Mesendoderm (in vitro differentiated cells): ENCODE data around the gene CACTIN.

ENCODE experiments used
- DNase-seq: peaks from one replicate; pipeline ENCODE4 v3.0.0; 2013
- H2AK5ac ChIP-seq: 2 replicates; pipeline ENCODE4 v1.6.1; 2013; ENCODE audit warnings: low read length, inconsistent platforms
- H2BK120ac ChIP-seq: 2 replicates; pipeline ENCODE4 v1.6.1; 2013; ENCODE audit warnings: low read depth, mild to moderate bottlenecking, low read length, moderate library complexity, mixed read lengths
- H2BK15ac ChIP-seq: replicated peaks from 2 replicates; pipeline ENCODE4 v1.6.1; 2013; ENCODE audit warnings: low read depth, mild to moderate bottlenecking, moderate library complexity
- H2BK5ac ChIP-seq: 2 replicates; pipeline ENCODE4 v1.6.1; 2013; ENCODE audit warnings: low read length, inconsistent platforms
- H3K18ac ChIP-seq: 2 replicates; pipeline ENCODE4 v1.6.1; 2013; ENCODE audit warnings: mild to moderate bottlenecking, low read length, mixed read lengths
- H3K23ac ChIP-seq: one replicate; pipeline ENCODE4 v1.6.1; 2013; ENCODE audit warnings: low read length
- H3K27ac ChIP-seq: 2 replicates; pipeline ENCODE4 v1.5.1; 2013; ENCODE audit warnings: low read depth, mild to moderate bottlenecking, inconsistent platforms, low read length, moderate library complexity
- H3K27me3 ChIP-seq: 2 replicates; pipeline ENCODE4 v1.6.1; 2013; ENCODE audit warnings: low read length, control low read depth, mild to moderate bottlenecking, inconsistent platforms; ENCODE audit not compliant: insufficient read depth, poor library complexity
- H3K36me3 ChIP-seq: 2 replicates; pipeline ENCODE4 v1.6.1; 2013; ENCODE audit warnings: low read length, inconsistent platforms; ENCODE audit not compliant: control insufficient read depth, insufficient read depth
- H3K4ac ChIP-seq: one replicate; pipeline ENCODE4 v1.6.1; 2013; ENCODE audit warnings: low read depth, mild to moderate bottlenecking, low read length, moderate library complexity
- H3K4me1 ChIP-seq: 2 replicates; pipeline ENCODE4 v1.6.1; 2013; ENCODE audit warnings: low read depth, low read length, inconsistent platforms; ENCODE audit not compliant: control insufficient read depth
- H3K4me2 ChIP-seq: 2 replicates; pipeline ENCODE4 v1.6.1; 2013; ENCODE audit warnings: low read length
- H3K4me3 ChIP-seq: 2 replicates; pipeline ENCODE4 v1.5.1; 2013; ENCODE audit warnings: mild to moderate bottlenecking, low read length
- H3K56ac ChIP-seq: one replicate; pipeline ENCODE4 v1.6.1; 2013; ENCODE audit warnings: low read length
- H3K79me1 ChIP-seq: 2 replicates; pipeline ENCODE4 v1.6.1; 2013; ENCODE audit warnings: low read length, inconsistent platforms
- H3K79me2 ChIP-seq: 2 replicates; pipeline ENCODE4 v1.6.1; 2013; ENCODE audit warnings: mild to moderate bottlenecking, low read length; ENCODE audit not compliant: control insufficient read depth, insufficient read depth
- H3K9ac ChIP-seq: 2 replicates; pipeline ENCODE4 v1.6.1; 2013; ENCODE audit warnings: low read length, inconsistent platforms
- H4K5ac ChIP-seq: one replicate; pipeline ENCODE4 v1.6.1; 2013; ENCODE audit warnings: low read length
- H4K8ac ChIP-seq: one replicate; pipeline ENCODE4 v1.6.1; 2013; ENCODE audit warnings: low read depth, mild to moderate bottlenecking, control low read depth, low read length, moderate library complexity
- WGBS: extraction: QIAGEN DNeasy Blood & Tissue Kit; methylation state at CpG from one replicate; pipeline ENCODE4 v1.1.7; 2013; ENCODE audit warnings: low lambda C conversion rate, missing lambda C conversion rate; ENCODE audit not compliant: insufficient coverage; ENCODE audit errors: extremely low coverage; 5-methylcytosine and 5-hydroxymethylcytosine counted together

Gene CACTIN

GRCh38 chr19:3655402-3656072 lies 28.9 kb upstream of the CACTIN start:
- no peak overlapping the region for H4K5ac ChIP-seq
- no CpG with 5 or more reads among the region's 25 CpGs for WGBS
- no peaks in the 10 kb centered on the region for H3K79me1 ChIP-seq
- H3K4me3 ChIP-seq, result no peak overlapping the region
- H3K27me3 ChIP-seq, result no peaks in the 10 kb centered on the region
- H3K23ac ChIP-seq, result no peak overlapping the region
- no peak overlapping the region for H3K56ac ChIP-seq
- H3K9ac ChIP-seq, result no peak overlapping the region
- H2BK5ac ChIP-seq, result no peak overlapping the region
- H2BK15ac ChIP-seq, result no peak overlapping the region
- no peak overlapping the region for H2BK120ac ChIP-seq
- H3K4ac ChIP-seq, result no peak overlapping the region
- no peak for DNase-seq
- H2AK5ac ChIP-seq, result no peak overlapping the region
- H3K4me1 ChIP-seq, result no peaks in the 10 kb centered on the region
- no peaks in the 10 kb centered on the region for H3K36me3 ChIP-seq
- no peak overlapping the region for H4K8ac ChIP-seq
- no peak overlapping the region for H3K27ac ChIP-seq
- no peak overlapping the region for H3K4me2 ChIP-seq
- H3K18ac ChIP-seq, result no peak overlapping the region
- no peaks in the 10 kb centered on the region for H3K79me2 ChIP-seq

- Histone ChIP-seq H3K79me1 (no peaks in the 10 kb centered on the region), H3K4ac (no peak overlapping the region), H2BK5ac (no peak overlapping the region), H3K18ac (no peak overlapping the region), H3K4me2 (no peak overlapping the region), H3K79me2 (no peaks in the 10 kb centered on the region), H3K4me3 (no peak overlapping the region), H3K56ac (no peak overlapping the region), H2BK15ac (no peak overlapping the region), H3K23ac (no peak overlapping the region), H3K27me3 (no peaks in the 10 kb centered on the region), H3K9ac (no peak overlapping the region), H2AK5ac (no peak overlapping the region), H4K5ac (no peak overlapping the region), H3K36me3 (no peaks in the 10 kb centered on the region), H3K4me1 (no peaks in the 10 kb centered on the region), H3K27ac (no peak overlapping the region), H2BK120ac (no peak overlapping the region), H4K8ac (no peak overlapping the region)
- no peak for DNase-seq
- no CpG with 5 or more reads among the region's 20 CpGs for WGBS
These were observed 27.4 kb upstream of the CACTIN start for GRCh38 chr19:3653865-3654513.

- H3K27me3 ChIP-seq, result no peaks in the 10 kb centered on the region
- no peak overlapping the region for H3K4me3 ChIP-seq
- H4K5ac ChIP-seq, result no peak overlapping the region
- no peak overlapping the region for H3K9ac ChIP-seq
- H3K4me2 ChIP-seq, result no peak overlapping the region
- H3K79me2 ChIP-seq, result no peaks in the 10 kb centered on the region
- H3K23ac ChIP-seq, result no peak overlapping the region
- no peaks in the 10 kb centered on the region for H3K4me1 ChIP-seq
- H3K27ac ChIP-seq, result no peak overlapping the region
- no CpG with 5 or more reads among the region's 37 CpGs for WGBS
- H4K8ac ChIP-seq, result no peak overlapping the region
- DNase-seq, result no peak
- H3K36me3 ChIP-seq, result no peaks in the 10 kb centered on the region
- no peaks in the 10 kb centered on the region for H3K79me1 ChIP-seq
- no peak overlapping the region for H3K56ac ChIP-seq
- no peak overlapping the region for H2BK15ac ChIP-seq
- no peak overlapping the region for H3K18ac ChIP-seq
- no peak overlapping the region for H3K4ac ChIP-seq
- no peak overlapping the region for H2AK5ac ChIP-seq
- H2BK5ac ChIP-seq, result no peak overlapping the region
- H2BK120ac ChIP-seq, result no peak overlapping the region
These were observed 26.6 kb upstream of the CACTIN start for GRCh38 chr19:3653081-3653795.

GRCh38 chr19:3652422-3652821 lies 25.8 kb upstream of the CACTIN start:
- Histone ChIP-seq H3K9ac (no peak overlapping the region), H2BK120ac (no peak overlapping the region), H3K27me3 (no peaks in the 10 kb centered on the region), H3K4me3 (no peak overlapping the region), H3K36me3 (no peaks in the 10 kb centered on the region), H3K4ac (no peak overlapping the region), H3K79me1 (no peaks in the 10 kb centered on the region), H3K56ac (no peak overlapping the region), H4K8ac (no peak overlapping the region), H2BK5ac (no peak overlapping the region), H3K23ac (no peak overlapping the region), H3K4me1 (no peaks in the 10 kb centered on the region), H3K79me2 (no peaks in the 10 kb centered on the region), H3K18ac (no peak overlapping the region), H2BK15ac (no peak overlapping the region), H3K4me2 (no peak overlapping the region), H3K27ac (no peak overlapping the region), H4K5ac (no peak overlapping the region), H2AK5ac (no peak overlapping the region)
- DNase-seq, result no peak
- no CpG with 5 or more reads among the region's 14 CpGs for WGBS

DNA sequence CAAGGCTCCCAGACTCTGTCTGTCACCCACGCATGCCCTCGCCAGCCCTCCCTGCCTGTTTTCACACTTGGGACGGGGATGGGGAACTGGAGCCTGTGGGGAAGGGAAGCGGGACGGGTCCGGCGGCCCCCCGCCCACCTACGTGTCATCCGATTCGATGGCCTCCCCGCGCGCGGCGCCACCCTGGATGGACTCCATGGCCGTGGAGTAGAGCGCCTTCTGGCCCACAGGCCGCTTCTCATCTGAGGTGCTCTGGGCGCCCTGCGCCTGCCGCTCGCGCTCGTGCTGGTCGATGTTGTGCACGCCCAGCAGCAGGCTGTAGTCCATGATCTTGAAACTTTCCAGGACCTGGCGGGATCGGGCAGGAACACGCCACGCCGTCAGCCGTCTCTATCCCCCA lies 25.1 kb upstream of the CACTIN start:
- no peaks in the 10 kb centered on the region for H3K27me3 ChIP-seq
- H2AK5ac ChIP-seq, result no peak overlapping the region
- no peak overlapping the region for H3K18ac ChIP-seq
- H3K36me3 ChIP-seq, result no peaks in the 10 kb centered on the region
- no peak overlapping the region for H3K23ac ChIP-seq
- no peak overlapping the region for H3K4me3 ChIP-seq
- H3K4ac ChIP-seq, result no peak overlapping the region
- no peaks in the 10 kb centered on the region for H3K79me2 ChIP-seq
- H4K8ac ChIP-seq, result no peak overlapping the region
- no peak overlapping the region for H2BK15ac ChIP-seq
- no peak overlapping the region for H3K4me2 ChIP-seq
- no peak overlapping the region for H3K56ac ChIP-seq
- H4K5ac ChIP-seq, result no peak overlapping the region
- H2BK5ac ChIP-seq, result no peak overlapping the region
- H3K27ac ChIP-seq, result no peak overlapping the region
- H2BK120ac ChIP-seq, result no peak overlapping the region
- no peaks in the 10 kb centered on the region for H3K79me1 ChIP-seq
- no peak overlapping the region for H3K9ac ChIP-seq
- H3K4me1 ChIP-seq, result no peaks in the 10 kb centered on the region
- no CpG with 5 or more reads among the region's 33 CpGs for WGBS
- DNase-seq, result no peak
